HepG2 (cell line): ENCODE data around the gene PLSCR3. TPM values are rescaled to one million over a fixed set of nuclear protein-coding genes. Genes with fewer than 3 reads are reported as not detected.
A peak's percentile ranks its signal among the peaks of the same experiment; 100 is the strongest.

ENCODE experiments used
- CBFB ChIP-seq: sonication (generic); formaldehyde crosslinking; IDR thresholded peaks from 2 replicates; pipeline ENCODE4 v1.4.0; 2020; ENCODE audit warnings: missing genetic modification reagents
- GTF2F1 ChIP-seq: fragments of 150-350 bp; IDR thresholded peaks from 2 replicates; pipeline ENCODE4 v1.6.1; 2014; ENCODE audit warnings: low read length
- HHEX ChIP-seq: IDR thresholded peaks from 2 replicates; pipeline ENCODE4 v1.6.1; 2016; ENCODE audit warnings: control low read depth
- IKZF1 ChIP-seq: fragments of 450-650 bp; IDR thresholded peaks from 2 replicates; pipeline ENCODE4 v1.7.1; 2016
- KDM2A ChIP-seq: sonication (generic); formaldehyde crosslinking; IDR thresholded peaks from 2 replicates; pipeline ENCODE4 v1.4.0; 2020; ENCODE audit warnings: low read depth, missing genetic modification reagents, borderline replicate concordance
- LCORL ChIP-seq, 2 experiments: fragments of 450-650 bp in 1 of 2; sonication (generic) in 1 of 2; formaldehyde crosslinking in 1 of 2; IDR thresholded peaks; 2 replicates each; pipeline versions ENCODE4 v1.5.0 to v1.6.1; 2017 to 2020; ENCODE audit warnings: antibody characterized with exemption in 1 of 2, missing genetic modification reagents in 1 of 2
- NFYB ChIP-seq: sonication (generic); formaldehyde crosslinking; IDR thresholded peaks from 2 replicates; pipeline ENCODE4 v1.4.0; 2020; ENCODE audit warnings: missing genetic modification reagents
- NONO ChIP-seq, 2 experiments: fragments of 450-650 bp in 1 of 2; sonication (generic) in 1 of 2; formaldehyde crosslinking in 1 of 2; IDR thresholded peaks in 1 of 2; conservative IDR thresholded peaks in 1 of 2; 2 replicates each; pipeline versions ENCODE4 v1.6.1 to v1.8.0; 2017 to 2022; ENCODE audit warnings: mild to moderate bottlenecking in 1 of 2, missing genetic modification reagents in 1 of 2, moderate library complexity in 1 of 2
- POLR2AphosphoS5 ChIP-seq: IDR thresholded peaks from 2 replicates; pipeline ENCODE4 v1.6.1; 2012; ENCODE audit warnings: low read depth, low read length
- POLR2G ChIP-seq: fragments of 200-400 bp; formaldehyde crosslinking; IDR thresholded peaks from 2 replicates; pipeline ENCODE4 v1.6.1; 2018; ENCODE audit warnings: mild to moderate bottlenecking, low read depth, low read length, moderate library complexity
- SMYD3 ChIP-seq: sonication (generic); formaldehyde crosslinking; IDR thresholded peaks from 2 replicates; pipeline ENCODE4 v1.8.1; 2023; ENCODE audit warnings: mild to moderate bottlenecking, missing genetic modification reagents
- SP1 ChIP-seq, 2 experiments: fragments of 450-650 bp in 1 of 2; sonication (generic) in 1 of 2; formaldehyde crosslinking in 1 of 2; IDR thresholded peaks; 2 replicates each; pipeline versions ENCODE4 v1.4.0 to v1.6.1; 2016 to 2020; ENCODE audit warnings: missing genetic modification reagents in 1 of 2
- SRY ChIP-seq: sonication (generic); formaldehyde crosslinking; IDR thresholded peaks from 2 replicates; pipeline ENCODE4 v1.8.0; 2022; ENCODE audit warnings: mild to moderate bottlenecking, missing genetic modification reagents
- WIZ ChIP-seq: sonication (generic); formaldehyde crosslinking; IDR thresholded peaks from 2 replicates; pipeline ENCODE4 v1.5.1; 2020; ENCODE audit warnings: mild to moderate bottlenecking, missing genetic modification reagents
- ZBTB43 ChIP-seq: sonication (generic); formaldehyde crosslinking; conservative IDR thresholded peaks from 2 replicates; pipeline ENCODE4 v1.4.0; 2020; ENCODE audit warnings: missing genetic modification reagents
- ZNF333 ChIP-seq: sonication (generic); formaldehyde crosslinking; IDR thresholded peaks from 2 replicates; pipeline ENCODE4 v1.4.0; 2020; ENCODE audit warnings: mild to moderate bottlenecking, missing genetic modification reagents, borderline replicate concordance
- ZNF574 ChIP-seq: sonication (generic); formaldehyde crosslinking; IDR thresholded peaks from 2 replicates; pipeline ENCODE4 v1.4.0; 2020; ENCODE audit warnings: missing genetic modification reagents
- ZNF687 ChIP-seq: sonication (generic); formaldehyde crosslinking; IDR thresholded peaks from 2 replicates; pipeline ENCODE4 v1.5.1; 2020; ENCODE audit warnings: mild to moderate bottlenecking, missing genetic modification reagents, moderate library complexity
- ZNF703 ChIP-seq: sonication (generic); formaldehyde crosslinking; IDR thresholded peaks from 2 replicates; pipeline ENCODE4 v1.5.1; 2020; ENCODE audit warnings: missing genetic modification reagents, mild to moderate bottlenecking, moderate library complexity, borderline replicate concordance
- ZNF761 ChIP-seq: sonication (generic); formaldehyde crosslinking; conservative IDR thresholded peaks from 2 replicates; pipeline ENCODE4 v1.4.0; 2020; ENCODE audit warnings: mild to moderate bottlenecking, missing genetic modification reagents
- ZNF772 ChIP-seq: sonication (generic); formaldehyde crosslinking; IDR thresholded peaks from 2 replicates; pipeline ENCODE4 v1.5.0; 2020; ENCODE audit warnings: mild to moderate bottlenecking, missing genetic modification reagents
- ZNF788 ChIP-seq: sonication (generic); formaldehyde crosslinking; IDR thresholded peaks from 2 replicates; pipeline ENCODE4 v1.5.0; 2020; ENCODE audit warnings: mild to moderate bottlenecking, missing genetic modification reagents, borderline replicate concordance
- polyA plus RNA-seq, 8 experiments: library from polyadenylated mRNA; depleted of rRNA in 3 of 8; stranded (reverse) in 7 of 8; unstranded in 1 of 8; fragments of >200 nt; fragmentation: Illumina TruSeq in 4 of 8; extraction: Trizol in 4 of 8; gene quantifications; 2 replicates each; pipeline versions ENCODE4 v1.2.1 to v1.2.3, GENCODE V29; 2011 to 2016; ENCODE audit warnings: low read depth in 4 of 8, missing spikeins in 1 of 8, mixed read lengths in 1 of 8; ENCODE audit not compliant: insufficient read depth in 1 of 8
- total RNA-seq, 5 experiments: library from RNA; depleted of rRNA; stranded (reverse); fragments of >200 nt; fragmentation: Illumina TruSeq; extraction: Trizol; gene quantifications; 2 replicates each; pipeline ENCODE4 v1.2.3, GENCODE V29; 2016; ENCODE audit warnings: low read depth in 1 of 5

The PLSCR3 gene
- total and polyA plus RNA-seq, 2 of the 13 experiments (the other 11 are each of a cell fraction or from before 2014, with no cell fraction given) = 5.6 to 6.2 TPM

GRCh38 chr17:7439462-7440112 lies 45.3 kb upstream of the PLSCR3 start, which contains the start of gene FGF11 (continued):
- TF ChIP-seq ZNF574 (CRISPR knock-in tag) (peak; percentile 33; the same call in 1 of the 2 replicates), ZNF772 (CRISPR knock-in tag) (0 out of 2 replicates have a peak, but pooled peaks have one; percentile 20), ZNF687 (CRISPR knock-in tag) (peak; percentile 59), SRY (no peak), ZNF703 (CRISPR knock-in tag) (no peak), ZNF761 (no peak; the same call in 1 of the 2 replicates), POLR2G (peak; percentile 71), GTF2F1 (no peak), SP1 (IDR thresholded peaks at IDR 0.05) (no peak), SP1 (CRISPR knock-in tag; IDR thresholded peaks at IDR 0.05) (no peak), CBFB (no peak), POLR2AphosphoS5 (peak; percentile 41; the same call in 1 of the 2 replicates), IKZF1 (no peak), HHEX (CRISPR knock-in tag) (no peak), KDM2A (CRISPR knock-in tag) (peak; percentile 48; the same call in 1 of the 2 replicates), ZBTB43 (no peak), NFYB (CRISPR knock-in tag) (no peak), LCORL (IDR thresholded peaks at IDR 0.05) (no peak), LCORL (CRISPR knock-in tag; IDR thresholded peaks at IDR 0.05) (no peak; the same call in 1 of the 2 replicates), ZNF788 (no peak), NONO (IDR thresholded peaks at IDR 0.05) (no peak), NONO (CRISPR knock-in tag; conservative IDR thresholded peaks at IDR 0.05) (peak; percentile 10; the same call in 1 of the 2 replicates), SMYD3 (CRISPR knock-in tag) (no peak), WIZ (CRISPR knock-in tag) (0 out of 2 replicates have a peak, but pooled peaks have one; percentile 44), ZNF333 (CRISPR knock-in tag) (no peak)
